Transverse colon (tissue), 4 donors: Measurements from ENCODE around the gene ZNRF3.

Experiments
- POLR2AphosphoS5 ChIP-seq, 3 donors: sonication (generic); formaldehyde crosslinking; IDR thresholded peaks; one replicate each; pipeline ENCODE4 v1.6.1; 2016; ENCODE audit warnings: antibody characterized with exemption in 3 of 3
- TF ChIP-seq, protein P1 (sequence below), 5 experiments: fragments of 200-600 bp in 3 of 5; fragments of 450-650 bp in 2 of 5; sonication (generic) in 3 of 5; IDR thresholded peaks; 1 replicate in 2 of 5; 2 replicates in 3 of 5; pipeline ENCODE4 v1.5.1; 2016 to 2017; ENCODE audit warnings: antibody characterized with exemption in 5 of 5, inconsistent platforms in 3 of 5, mild to moderate bottlenecking in 2 of 5, moderate library complexity in 1 of 5

DNA sequence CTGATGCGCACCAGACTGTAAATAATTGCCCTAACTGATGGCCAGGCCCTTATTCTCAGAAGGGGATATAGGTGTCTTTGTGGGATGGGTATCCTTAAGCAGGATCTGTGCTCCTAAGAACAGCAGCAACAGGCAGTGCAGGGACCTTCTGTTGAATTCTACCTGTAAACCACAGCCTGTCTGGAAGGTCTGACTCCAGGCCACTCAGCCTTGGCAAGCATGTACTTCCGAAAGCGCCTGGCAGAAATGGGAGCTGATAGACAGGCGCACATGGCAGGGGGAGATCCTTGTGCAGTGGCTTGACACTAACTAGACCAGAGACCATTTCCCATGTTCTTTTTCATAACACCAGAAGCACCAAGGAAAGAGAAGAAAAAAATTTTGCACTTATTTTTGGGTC, 119.2 kb downstream of the ZNRF3 start:
- TF ChIP-seq POLR2AphosphoS5 (IDR thresholded peaks at IDR 0.05) = no peak
- TF ChIP-seq, protein P1, sequence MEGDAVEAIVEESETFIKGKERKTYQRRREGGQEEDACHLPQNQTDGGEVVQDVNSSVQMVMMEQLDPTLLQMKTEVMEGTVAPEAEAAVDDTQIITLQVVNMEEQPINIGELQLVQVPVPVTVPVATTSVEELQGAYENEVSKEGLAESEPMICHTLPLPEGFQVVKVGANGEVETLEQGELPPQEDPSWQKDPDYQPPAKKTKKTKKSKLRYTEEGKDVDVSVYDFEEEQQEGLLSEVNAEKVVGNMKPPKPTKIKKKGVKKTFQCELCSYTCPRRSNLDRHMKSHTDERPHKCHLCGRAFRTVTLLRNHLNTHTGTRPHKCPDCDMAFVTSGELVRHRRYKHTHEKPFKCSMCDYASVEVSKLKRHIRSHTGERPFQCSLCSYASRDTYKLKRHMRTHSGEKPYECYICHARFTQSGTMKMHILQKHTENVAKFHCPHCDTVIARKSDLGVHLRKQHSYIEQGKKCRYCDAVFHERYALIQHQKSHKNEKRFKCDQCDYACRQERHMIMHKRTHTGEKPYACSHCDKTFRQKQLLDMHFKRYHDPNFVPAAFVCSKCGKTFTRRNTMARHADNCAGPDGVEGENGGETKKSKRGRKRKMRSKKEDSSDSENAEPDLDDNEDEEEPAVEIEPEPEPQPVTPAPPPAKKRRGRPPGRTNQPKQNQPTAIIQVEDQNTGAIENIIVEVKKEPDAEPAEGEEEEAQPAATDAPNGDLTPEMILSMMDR (IDR thresholded peaks at IDR 0.05) = no peak
